Occipital lobe (tissue), 2 donors: Measurements from ENCODE around the gene BSN. TPM values are rescaled to one million over a fixed set of nuclear protein-coding genes. Genes with fewer than 3 reads are reported as not detected.

Source experiments
- DNase-seq: peaks from one replicate; lab custom pipeline; 2025; lab: John Stamatoyannopoulos, UW
- total RNA-seq: library from RNA; depleted of rRNA; stranded (reverse); fragments of >200 nt; gene quantifications from one replicate; pipeline ENCODE4 v1.2.3, GENCODE V29; 2014

BSN gene
- total RNA-seq, 1 donor from 2014 or later = 7.3 TPM

DNA sequence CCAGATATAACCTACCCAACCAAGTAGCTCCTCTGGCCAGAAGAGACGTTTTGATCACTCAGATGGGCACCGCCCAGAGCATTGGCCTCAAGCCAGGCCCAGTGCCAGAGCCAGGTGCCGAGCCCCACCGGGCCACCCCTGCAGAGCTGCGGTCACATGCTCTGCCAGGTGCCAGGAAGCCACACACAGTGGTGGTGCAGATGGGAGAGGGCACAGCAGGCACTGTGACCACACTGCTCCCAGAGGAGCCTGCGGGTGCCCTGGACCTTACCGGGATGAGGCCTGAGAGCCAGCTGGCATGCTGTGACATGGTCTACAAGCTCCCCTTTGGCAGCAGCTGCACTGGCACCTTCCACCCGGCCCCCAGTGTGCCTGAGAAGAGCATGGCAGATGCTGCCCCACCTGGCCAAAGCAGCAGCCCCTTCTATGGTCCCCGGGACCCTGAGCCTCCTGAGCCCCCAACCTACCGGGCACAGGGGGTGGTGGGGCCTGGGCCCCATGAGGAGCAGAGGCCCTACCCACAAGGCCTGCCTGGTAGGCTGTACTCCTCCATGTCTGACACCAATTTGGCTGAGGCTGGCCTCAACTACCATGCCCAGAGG lies 100.8 kb downstream of the BSN start:
- no peak for DNase-seq

GRCh38 chr3:49655731-49656285 lies 101.5 kb downstream of the BSN start:
- DNase-seq = no peak

DNA sequence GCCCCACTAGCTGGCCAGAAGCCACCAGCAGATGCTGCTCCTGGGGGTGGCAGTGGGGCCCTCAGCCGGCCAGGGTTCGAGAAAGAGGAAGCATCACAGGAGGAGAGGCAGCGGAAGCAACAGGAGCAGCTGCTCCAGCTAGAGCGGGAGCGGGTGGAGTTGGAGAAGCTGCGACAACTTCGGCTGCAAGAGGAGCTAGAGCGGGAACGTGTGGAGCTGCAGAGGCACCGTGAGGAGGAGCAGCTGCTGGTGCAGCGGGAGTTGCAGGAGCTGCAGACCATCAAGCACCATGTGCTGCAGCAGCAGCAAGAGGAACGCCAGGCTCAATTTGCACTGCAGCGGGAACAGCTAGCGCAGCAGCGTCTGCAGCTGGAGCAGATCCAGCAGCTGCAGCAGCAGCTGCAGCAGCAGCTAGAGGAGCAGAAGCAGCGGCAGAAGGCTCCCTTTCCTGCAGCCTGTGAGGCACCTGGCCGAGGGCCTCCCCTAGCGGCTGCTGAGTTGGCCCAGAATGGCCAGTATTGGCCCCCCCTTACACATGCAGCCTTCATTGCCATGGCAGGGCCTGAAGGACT lies 102.3 kb downstream of the BSN start:
- DNase-seq = no peak

- no peak for DNase-seq
These were observed 103.1 kb downstream of the BSN start for GRCh38 chr3:49657208-49657915.

- DNase-seq = no peak
These were observed 104.4 kb downstream of the BSN start for GRCh38 chr3:49658711-49659110.

GRCh38 chr3:49659756-49660155 lies 105.5 kb downstream of the BSN start:
- DNase-seq = no peak

DNA sequence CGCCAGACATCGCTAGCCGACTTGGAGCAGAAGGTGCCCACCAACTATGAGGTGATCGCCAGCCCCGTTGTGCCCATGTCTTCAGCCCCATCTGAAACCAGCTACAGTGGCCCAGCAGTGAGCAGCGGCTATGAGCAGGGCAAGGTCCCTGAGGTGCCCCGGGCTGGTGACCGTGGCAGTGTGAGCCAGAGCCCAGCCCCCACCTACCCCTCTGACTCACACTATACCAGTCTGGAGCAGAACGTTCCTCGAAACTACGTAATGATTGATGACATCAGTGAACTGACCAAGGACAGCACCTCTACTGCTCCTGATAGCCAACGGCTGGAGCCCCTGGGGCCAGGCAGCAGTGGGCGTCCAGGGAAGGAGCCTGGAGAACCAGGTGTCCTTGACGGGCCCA lies 107.0 kb downstream of the BSN start:
- DNase-seq = no peak

DNA sequence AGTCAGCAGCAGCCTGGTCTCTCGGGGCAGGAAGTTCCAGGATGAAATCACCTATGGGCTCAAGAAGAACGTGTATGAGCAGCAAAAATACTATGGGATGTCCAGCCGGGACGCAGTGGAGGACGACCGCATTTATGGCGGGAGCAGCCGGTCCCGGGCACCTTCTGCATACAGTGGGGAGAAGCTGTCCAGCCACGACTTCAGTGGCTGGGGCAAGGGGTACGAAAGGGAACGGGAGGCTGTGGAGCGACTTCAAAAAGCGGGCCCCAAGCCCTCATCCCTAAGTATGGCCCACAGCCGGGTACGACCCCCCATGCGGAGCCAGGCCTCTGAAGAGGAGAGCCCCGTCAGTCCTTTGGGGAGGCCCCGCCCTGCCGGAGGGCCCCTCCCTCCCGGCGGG lies 107.7 kb downstream of the BSN start:
- no peak for DNase-seq

- DNase-seq = no peak
These were observed 108.6 kb downstream of the BSN start for GRCh38 chr3:49662720-49663413.

- no peak for DNase-seq
These were observed 109.6 kb downstream of the BSN start for GRCh38 chr3:49663831-49664230.

- no peak for DNase-seq
These were observed 110.0 kb downstream of the BSN start for GRCh38 chr3:49664300-49664699.

DNA sequence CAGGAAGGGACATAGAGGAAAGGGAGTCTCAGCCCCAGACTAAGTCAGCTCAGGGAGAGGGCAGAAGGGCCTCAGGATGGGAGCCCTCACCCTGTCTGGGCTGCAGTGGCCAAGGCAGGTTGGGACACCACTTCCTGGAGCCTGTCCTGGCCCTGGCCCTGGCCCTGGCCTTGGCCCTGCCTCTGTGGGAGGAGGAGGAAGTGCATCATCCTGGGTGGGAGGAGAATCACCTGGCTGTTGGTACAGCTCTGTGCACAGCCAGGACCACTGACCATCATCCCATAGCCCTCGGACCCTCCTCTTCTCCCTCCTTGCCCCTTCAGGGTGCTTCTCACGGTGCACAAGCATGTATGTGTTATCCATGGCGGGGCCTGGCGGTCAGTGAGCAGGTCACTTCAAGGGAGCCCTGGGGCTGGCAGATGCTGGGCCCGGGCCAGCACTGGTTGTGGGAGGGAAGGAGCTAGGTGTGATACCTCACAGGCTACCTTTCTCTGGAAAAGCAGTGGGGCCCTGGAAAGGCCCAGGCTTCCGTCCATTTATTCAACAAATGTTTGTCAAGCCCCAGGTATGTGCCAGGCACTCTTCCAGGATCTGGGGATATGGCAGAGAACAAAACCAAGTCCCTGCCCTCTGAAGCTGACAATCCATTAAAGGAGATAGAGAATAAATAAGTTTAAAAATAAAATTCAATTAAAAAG lies 111.7 kb downstream of the BSN start:
- DNase-seq = no peak

GRCh38 chr3:49666592-49666991 lies 112.3 kb downstream of the BSN start:
- no peak for DNase-seq

DNA sequence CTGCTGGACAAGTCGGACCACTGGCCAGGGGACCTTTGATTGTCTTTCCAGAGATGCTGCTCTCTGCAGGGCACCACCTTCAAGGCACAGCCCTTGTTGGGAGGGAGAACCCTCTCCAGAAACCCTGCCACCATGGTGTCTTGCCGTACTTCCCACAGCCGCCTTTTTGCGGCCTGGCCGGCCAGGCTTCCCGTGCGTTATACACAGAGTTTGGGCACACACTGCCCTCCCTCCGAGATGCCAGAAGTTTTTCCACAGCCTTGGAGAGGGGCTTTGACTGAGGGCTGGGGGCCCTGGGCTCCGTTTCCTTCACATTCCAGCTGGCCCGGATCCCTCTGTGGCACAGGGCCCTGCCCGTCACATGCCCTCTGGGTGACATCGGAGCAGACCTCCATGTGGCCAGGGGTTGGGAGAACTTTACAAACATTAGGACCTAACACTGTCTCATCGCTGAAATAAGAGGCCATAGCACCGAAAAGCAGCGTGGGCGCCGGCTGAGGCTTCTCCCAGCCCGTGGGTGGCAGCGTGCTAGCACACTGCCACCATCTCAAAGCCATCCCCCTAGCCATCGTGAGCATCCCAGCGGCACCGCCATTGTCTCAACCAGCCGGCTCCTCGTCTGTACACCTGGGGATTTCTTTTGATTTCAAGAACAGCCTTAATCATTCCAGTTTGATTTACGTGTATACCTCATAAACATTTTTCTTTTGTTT lies 113.6 kb downstream of the BSN start:
- peak; percentile 21 for DNase-seq

- DNase-seq = no peak
These were observed 114.1 kb downstream of the BSN start for GRCh38 chr3:49668414-49668797.

- DNase-seq = no peak
These were observed 114.6 kb downstream of the BSN start for GRCh38 chr3:49668861-49669260.

GRCh38 chr3:49669352-49669751 lies 115.1 kb downstream of the BSN start:
- no peak for DNase-seq

- no peak for DNase-seq
These were observed 116.6 kb downstream of the BSN start for GRCh38 chr3:49670940-49671290.

DNA sequence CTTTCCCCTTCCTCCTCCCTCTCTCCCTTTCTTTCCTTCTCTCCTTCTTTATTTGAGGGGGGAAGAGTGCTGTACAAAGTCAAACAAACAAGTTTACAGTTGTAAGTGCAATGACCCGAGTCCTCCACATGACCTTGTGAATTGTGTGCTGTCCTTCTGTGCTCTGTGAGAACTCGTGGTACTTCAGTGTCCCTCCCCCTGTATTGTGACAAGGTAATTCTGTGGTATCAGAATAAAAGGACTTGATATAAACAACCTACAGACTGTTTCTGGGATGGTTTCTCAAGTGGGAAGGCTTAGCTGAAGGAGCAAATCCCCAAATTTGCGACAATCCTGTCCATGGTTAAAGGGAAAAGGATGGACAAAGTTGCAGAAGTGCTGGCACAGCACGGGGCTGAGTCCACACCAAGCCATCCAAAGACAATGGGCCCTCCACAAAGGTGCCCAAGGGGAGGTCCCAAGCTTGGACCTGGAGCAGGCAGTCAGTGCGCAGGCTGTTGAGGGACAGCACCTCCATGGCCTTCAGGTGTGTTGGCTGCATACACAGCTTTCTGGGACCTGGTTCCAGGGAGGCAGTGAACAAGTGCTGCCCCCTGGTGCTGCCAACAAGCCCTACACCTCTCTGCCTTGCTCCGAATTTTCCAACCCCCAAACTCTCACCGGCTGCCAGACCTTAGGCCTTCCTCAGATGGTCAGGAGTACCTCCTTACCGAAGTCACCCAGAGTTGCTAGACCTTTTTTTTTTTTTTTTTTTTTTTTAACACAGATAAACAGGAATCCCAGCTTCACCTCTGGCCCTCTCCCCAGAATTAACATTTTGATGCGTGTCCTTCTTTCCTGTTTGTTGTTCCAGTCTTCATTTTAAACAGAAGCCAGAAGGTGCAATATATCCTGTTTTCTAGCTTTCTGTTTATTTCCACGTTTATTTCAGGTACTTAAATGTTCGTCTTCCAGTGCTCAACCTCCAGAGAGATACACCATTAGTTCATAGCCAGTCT lies 117.3 kb downstream of the BSN start:
- DNase-seq = no peak
